Measurements from ENCODE around the gene DOP1B.

The DOP1B gene, protein sequence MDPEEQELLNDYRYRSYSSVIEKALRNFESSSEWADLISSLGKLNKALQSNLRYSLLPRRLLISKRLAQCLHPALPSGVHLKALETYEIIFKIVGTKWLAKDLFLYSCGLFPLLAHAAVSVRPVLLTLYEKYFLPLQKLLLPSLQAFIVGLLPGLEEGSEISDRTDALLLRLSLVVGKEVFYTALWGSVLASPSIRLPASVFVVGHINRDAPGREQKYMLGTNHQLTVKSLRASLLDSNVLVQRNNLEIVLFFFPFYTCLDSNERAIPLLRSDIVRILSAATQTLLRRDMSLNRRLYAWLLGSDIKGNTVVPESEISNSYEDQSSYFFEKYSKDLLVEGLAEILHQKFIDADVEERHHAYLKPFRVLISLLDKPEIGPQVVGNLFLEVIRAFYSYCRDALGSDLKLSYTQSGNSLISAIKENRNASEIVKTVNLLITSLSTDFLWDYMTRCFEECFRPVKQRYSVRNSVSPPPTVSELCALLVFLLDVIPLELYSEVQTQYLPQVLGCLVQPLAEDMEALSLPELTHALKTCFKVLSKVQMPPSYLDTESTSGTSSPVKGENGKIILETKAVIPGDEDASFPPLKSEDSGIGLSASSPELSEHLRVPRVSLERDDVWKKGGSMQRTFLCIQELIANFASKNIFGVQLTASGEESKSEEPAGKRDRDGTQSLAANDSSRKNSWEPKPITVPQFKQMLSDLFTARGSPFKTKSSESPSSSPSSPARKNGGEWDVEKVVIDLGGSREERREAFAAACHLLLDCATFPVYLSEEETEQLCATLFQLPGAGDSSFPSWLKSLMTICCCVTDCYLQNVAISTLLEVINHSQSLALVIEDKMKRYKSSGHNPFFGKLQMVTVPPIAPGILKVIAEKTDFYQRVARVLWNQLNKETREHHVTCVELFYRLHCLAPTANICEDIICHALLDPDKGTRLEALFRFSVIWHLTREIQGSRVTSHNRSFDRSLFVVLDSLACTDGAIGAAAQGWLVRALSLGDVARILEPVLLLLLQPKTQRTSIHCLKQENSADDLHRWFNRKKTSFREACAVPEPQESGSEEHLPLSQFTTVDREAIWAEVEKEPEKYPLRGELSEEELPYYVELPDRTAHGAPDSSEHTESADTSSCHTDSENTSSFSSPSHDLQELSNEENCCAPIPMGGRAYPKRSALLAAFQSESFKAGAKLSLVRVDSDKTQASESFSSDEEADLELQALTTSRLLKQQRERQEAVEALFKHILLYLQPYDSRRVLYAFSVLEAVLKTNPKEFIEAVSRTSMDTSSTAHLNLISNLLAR (N-terminal part only)

DNA sequence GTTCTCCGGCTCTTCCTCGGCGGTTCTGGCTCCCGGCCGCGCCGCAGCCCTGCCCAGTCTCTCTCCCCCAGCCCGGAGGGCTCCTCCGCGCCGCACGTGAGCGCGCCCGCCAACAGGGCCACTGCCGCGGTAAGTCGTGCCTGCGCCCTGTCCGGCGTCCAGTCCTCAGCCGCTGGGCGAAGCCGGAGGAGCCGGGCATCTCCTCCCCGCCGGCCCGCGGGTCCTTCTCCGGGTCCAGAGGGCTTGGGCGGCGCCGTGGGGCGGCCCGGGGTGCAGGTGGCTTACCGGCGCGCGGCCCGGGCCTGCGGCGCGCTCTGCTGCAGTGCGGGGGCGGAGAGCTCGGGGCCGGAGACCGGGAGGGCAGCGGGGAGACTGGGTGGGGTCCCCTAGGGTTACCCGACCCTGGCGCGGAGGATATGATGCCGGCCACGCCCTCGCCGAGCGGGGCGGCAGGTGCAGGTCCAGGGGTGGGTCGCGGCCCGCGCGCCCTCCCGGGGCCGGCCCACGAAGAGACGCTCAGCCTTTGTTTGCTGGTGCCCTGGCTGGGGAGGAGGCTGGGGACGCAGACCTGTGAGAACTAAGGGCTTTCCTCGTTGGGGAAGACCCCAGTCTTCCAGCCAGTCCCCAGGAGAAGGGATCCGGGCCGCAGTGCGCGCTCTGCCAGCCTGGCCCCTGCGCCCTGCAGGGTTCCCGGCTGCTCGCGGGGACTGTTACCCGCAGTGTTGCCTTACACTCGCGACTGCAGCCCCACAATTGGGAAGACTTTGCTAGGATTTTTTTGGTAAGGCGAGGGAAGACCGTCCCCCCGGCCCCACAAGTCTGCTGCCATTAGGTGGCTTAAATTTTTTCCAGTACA, at the start of gene DOP1B:
DOP1B (plus strand) TSS at position 10 of the 856 bp plus-strand sequence. CDS start 7,910 bp downstream, outside the sequence.
- TF ChIP-seq, protein P1, sequence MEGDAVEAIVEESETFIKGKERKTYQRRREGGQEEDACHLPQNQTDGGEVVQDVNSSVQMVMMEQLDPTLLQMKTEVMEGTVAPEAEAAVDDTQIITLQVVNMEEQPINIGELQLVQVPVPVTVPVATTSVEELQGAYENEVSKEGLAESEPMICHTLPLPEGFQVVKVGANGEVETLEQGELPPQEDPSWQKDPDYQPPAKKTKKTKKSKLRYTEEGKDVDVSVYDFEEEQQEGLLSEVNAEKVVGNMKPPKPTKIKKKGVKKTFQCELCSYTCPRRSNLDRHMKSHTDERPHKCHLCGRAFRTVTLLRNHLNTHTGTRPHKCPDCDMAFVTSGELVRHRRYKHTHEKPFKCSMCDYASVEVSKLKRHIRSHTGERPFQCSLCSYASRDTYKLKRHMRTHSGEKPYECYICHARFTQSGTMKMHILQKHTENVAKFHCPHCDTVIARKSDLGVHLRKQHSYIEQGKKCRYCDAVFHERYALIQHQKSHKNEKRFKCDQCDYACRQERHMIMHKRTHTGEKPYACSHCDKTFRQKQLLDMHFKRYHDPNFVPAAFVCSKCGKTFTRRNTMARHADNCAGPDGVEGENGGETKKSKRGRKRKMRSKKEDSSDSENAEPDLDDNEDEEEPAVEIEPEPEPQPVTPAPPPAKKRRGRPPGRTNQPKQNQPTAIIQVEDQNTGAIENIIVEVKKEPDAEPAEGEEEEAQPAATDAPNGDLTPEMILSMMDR (IDR thresholded peaks at IDR 0.05; ENCODE audit: low read length, missing control alignments) = no peak
- DNase-seq (ENCODE audit: low read depth) = no peak
- peak within 1 kb of the TSS; percentile 70 for H3K4me3 ChIP-seq (replicated peaks; ENCODE audit: low read depth, low read length)

DNA sequence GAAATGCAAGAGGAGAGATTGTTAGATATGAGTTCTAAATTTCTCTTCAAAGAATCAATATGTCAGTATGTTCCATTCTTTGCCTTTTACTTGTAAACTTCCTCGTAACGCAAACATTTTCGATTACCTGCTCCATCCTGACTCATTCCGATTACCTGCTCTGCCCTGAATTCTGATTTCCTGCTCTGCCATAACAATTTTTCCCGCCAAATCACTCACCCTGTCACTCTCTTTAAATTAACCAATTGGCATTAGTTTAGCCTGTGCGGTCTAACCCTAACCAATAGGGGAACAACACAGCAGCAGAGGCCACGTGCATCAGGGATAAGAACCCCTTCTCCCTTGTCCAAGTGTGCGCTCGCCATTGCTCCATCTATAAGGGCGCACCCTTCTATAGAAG, 46.8 kb upstream of the DOP1B start:
- no peak overlapping the region for H3K4me3 ChIP-seq (replicated peaks; ENCODE audit: low read depth, low read length)
- DNase-seq (ENCODE audit: low read depth) = no peak
- TF ChIP-seq, protein P1 (IDR thresholded peaks at IDR 0.05; ENCODE audit: low read length, missing control alignments) = no peak

DNA sequence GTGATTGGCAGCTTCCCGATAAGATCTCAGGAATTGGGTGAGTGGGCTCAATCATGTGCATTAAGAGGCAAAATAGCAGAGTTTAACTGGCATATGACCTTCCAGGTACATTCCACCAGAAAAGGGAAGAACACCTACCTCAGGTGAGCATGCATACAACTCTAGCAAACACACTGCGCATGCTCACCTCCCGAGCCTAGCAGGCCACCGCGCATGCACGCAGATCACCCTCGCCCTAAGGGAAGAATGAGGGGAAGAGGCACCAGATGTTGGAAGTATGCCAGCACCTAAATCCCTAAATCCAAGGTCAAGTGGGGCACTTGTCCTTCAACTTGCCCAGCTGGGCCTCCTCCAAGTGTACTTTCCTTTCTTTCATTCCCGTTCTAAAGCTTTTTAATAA, 45.4 kb upstream of the DOP1B start:
- no peak for DNase-seq (ENCODE audit: low read depth)
- no peak overlapping the region for H3K4me3 ChIP-seq (replicated peaks; ENCODE audit: low read depth, low read length)
- TF ChIP-seq, protein P1 (IDR thresholded peaks at IDR 0.05; ENCODE audit: low read length, missing control alignments) = no peak

DNA sequence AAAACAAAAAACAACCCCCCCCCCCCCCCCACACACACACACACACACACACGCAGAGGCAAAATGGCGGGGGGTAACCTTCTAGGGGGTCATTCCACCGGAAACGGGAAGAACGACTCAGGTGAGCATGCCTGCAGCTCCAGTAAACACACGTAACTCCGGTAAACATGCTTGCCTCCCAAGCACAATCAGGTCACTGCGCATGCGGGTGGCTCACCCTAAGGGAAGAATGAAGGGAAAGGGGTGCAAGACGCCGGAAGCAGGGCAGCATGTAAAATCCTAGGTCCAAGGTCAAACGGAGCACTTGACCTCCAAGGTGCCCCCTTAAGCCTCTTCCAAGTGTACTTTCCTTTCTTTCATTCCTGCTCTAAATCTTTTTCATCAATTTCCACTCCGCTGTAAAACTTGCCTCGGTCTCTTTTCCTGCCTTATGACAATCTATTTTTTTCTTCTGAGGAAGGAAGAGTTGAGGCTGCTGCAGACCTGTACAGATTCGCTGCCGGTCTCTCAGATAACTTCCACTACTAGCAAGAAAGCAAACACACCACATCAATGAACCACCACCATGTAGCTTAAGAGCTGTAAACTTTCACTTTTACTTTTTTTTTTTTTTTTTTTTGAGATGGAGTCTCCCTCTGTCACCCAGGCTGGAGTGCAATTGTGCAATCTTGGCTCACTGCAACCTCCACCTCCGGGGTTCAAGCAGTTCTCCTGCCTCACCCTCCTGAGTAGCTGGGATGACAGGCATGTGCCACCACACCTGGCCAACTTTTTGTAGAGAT, 42.8 kb upstream of the DOP1B start:
- no peak for DNase-seq (ENCODE audit: low read depth)
- no peak overlapping the region for H3K4me3 ChIP-seq (replicated peaks; ENCODE audit: low read depth, low read length)
- TF ChIP-seq, protein P1 (IDR thresholded peaks at IDR 0.05; ENCODE audit: low read length, missing control alignments) = no peak

DNA sequence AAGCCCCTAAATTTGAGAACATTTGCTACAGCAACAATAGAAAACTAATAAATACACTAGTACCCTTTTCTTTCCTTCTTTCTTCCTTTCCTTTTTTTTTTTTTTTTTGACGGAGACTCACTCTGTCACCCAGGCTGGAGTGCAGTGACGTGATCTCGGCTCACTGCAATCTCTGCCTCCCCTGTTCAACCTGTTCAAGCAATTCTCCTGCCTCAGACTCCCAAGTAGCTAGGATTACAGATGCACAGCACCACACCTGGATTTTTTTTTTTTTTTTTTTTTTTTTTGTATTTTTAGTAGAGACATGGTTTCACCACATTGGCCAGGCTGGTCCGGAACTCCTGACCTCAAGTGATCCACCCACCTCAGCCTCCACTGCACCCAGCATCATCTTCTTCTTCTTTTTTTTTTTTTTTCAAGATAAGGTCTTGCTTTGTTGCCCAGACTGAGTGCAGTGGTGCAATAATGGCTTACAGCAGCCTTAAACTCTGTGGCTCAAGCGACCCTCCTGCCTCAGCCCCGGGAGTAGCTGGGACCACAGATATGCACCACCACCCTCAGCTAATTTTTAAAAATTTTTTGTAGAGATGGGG, 41.4 kb upstream of the DOP1B start:
- TF ChIP-seq, protein P1 (IDR thresholded peaks at IDR 0.05; ENCODE audit: low read length, missing control alignments) = no peak
- no peak overlapping the region for H3K4me3 ChIP-seq (replicated peaks; ENCODE audit: low read depth, low read length)
- DNase-seq (ENCODE audit: low read depth) = no peak
